Mesothelial cell of epicardium (in vitro differentiated cells): ENCODE data around the gene KCNG1. TPM values are rescaled to one million over a fixed set of nuclear protein-coding genes. Genes with fewer than 3 reads are reported as not detected.

Experiments used
- DNase-seq, 2 experiments: peaks; one replicate each; pipeline ENCODE4 v3.0.0; 2021; ENCODE audit warnings: low spot score in 2 of 2; ENCODE audit not compliant: unreplicated experiment in 2 of 2
- H3K27ac Mint-ChIP-seq: 2 replicates; pipeline ENCODE4 v1.8.0; 2021; ENCODE audit warnings: mixed read lengths
- H3K27me3 Mint-ChIP-seq: 2 replicates; pipeline ENCODE4 v1.8.0; 2021; ENCODE audit warnings: low read depth, mixed read lengths
- H3K36me3 Mint-ChIP-seq: 2 replicates; pipeline ENCODE4 v1.8.0; 2021; ENCODE audit warnings: mixed read lengths
- H3K4me1 Mint-ChIP-seq: 2 replicates; pipeline ENCODE4 v1.8.0; 2021; ENCODE audit warnings: mixed read lengths
- H3K4me3 Mint-ChIP-seq: 2 replicates; pipeline ENCODE4 v1.8.0; 2021; ENCODE audit warnings: mild to moderate bottlenecking, moderate library complexity, mixed read lengths
- H3K9me3 Mint-ChIP-seq: 2 replicates; pipeline ENCODE4 v1.8.0; 2021; ENCODE audit warnings: mixed read lengths
- CTCF ChIP-seq: fragments of 200-600 bp; sonication (generic); IDR thresholded peaks from one replicate; pipeline ENCODE4 v1.5.0; 2021; ENCODE audit warnings: antibody characterized with exemption; ENCODE audit not compliant: unreplicated experiment
- total RNA-seq: library from RNA; stranded (reverse); gene quantifications from 3 replicates; pipeline ENCODE4 v1.2.1, GENCODE V29; 2021

Gene KCNG1
- total RNA-seq, 1 donor from 2014 or later = 44.2 TPM

- Mint-ChIP-seq H3K9me3 (peaks cover 6% of the 10 kb centered on the region), H3K4me1 (peaks cover 40% of the 10 kb centered on the region), H3K27me3 (no peaks in the 10 kb centered on the region), H3K36me3 (peaks cover 17% of the 10 kb centered on the region), H3K4me3 (peak overlapping the region; percentile 97), H3K27ac (peak overlapping the region; percentile 100)
- TF ChIP-seq CTCF = no peak
- DNase-seq = no peak
Measured at GRCh38 chr20:50957276-50957675, 65.6 kb downstream of the KCNG1 start.

- TF ChIP-seq CTCF = no peak
- Mint-ChIP-seq H3K4me3 (no peak overlapping the region), H3K27me3 (no peaks in the 10 kb centered on the region), H3K4me1 (peaks cover 23% of the 10 kb centered on the region), H3K9me3 (no peaks in the 10 kb centered on the region), H3K36me3 (peaks cover 8% of the 10 kb centered on the region), H3K27ac (no peak overlapping the region)
- DNase-seq = no peak
Measured at GRCh38 chr20:50953821-50954220, 69.1 kb downstream of the KCNG1 start.

Other genes with a start within 250 kb of the KCNG1 start
- 12.9 to 15.9 TPM (median 15.2 TPM) in 3 replicates for gene BCAS4, start 228.0 kb downstream of the KCNG1 start, total RNA-seq
- 158 to 165 TPM (median 159 TPM) in 3 replicates for gene ADNP, start 91.7 kb downstream of the KCNG1 start, total RNA-seq
- 34.5 to 36.5 TPM (median 36.0 TPM) in 3 replicates for gene DPM1, start 64.6 kb downstream of the KCNG1 start, total RNA-seq
- gene MOCS3, start 64.3 kb downstream of the KCNG1 start, total RNA-seq = 5.4 to 5.7 TPM (median 5.7 TPM) in 3 replicates